Hepatocyte (in vitro differentiated cells): ENCODE results near the gene LIMS2. TPM values are rescaled to one million over a fixed set of nuclear protein-coding genes. Genes with fewer than 3 reads are reported as not detected.
A peak's percentile ranks its signal among the peaks of the same experiment; 100 is the strongest.

Source experiments
- DNase-seq: peaks from one replicate; pipeline ENCODE4 v3.0.0-alpha.2; 2016; ENCODE audit warnings: low spot score
- H2AFZ ChIP-seq: fragments of 200-600 bp; sonication (generic); 2 replicates; pipeline ENCODE4 v1.6.0; 2016; ENCODE audit warnings: antibody characterized with exemption, mild to moderate bottlenecking
- H3K27ac ChIP-seq: fragments of 200-600 bp; sonication (generic); 2 replicates; pipeline ENCODE4 v1.5.1; 2016; ENCODE audit warnings: mild to moderate bottlenecking
- H3K27me3 ChIP-seq: fragments of 200-600 bp; sonication (generic); 2 replicates; pipeline ENCODE4 v1.6.1; 2016
- H3K36me3 ChIP-seq: fragments of 200-600 bp; sonication (generic); replicated peaks from 2 replicates; pipeline ENCODE4 v1.5.1; 2016; ENCODE audit warnings: low read depth; ENCODE audit not compliant: insufficient read depth
- H3K4me1 ChIP-seq: fragments of 200-600 bp; sonication (generic); 2 replicates; pipeline ENCODE4 v1.5.1; 2016; ENCODE audit warnings: mild to moderate bottlenecking, moderate library complexity; ENCODE audit not compliant: insufficient read depth
- H3K4me2 ChIP-seq: fragments of 200-600 bp; sonication (generic); 2 replicates; pipeline ENCODE4 v1.6.0; 2016
- H3K4me3 ChIP-seq: fragments of 200-600 bp; sonication (generic); 2 replicates; pipeline ENCODE4 v1.5.1; 2016; ENCODE audit warnings: mild to moderate bottlenecking
- H3K79me2 ChIP-seq: fragments of 200-600 bp; sonication (generic); 2 replicates; pipeline ENCODE4 v1.6.0; 2017; ENCODE audit warnings: mild to moderate bottlenecking
- H3K9me2 ChIP-seq: fragments of 200-600 bp; sonication (generic); replicated peaks from 2 replicates; pipeline ENCODE4 v1.6.0; 2017; ENCODE audit warnings: mild to moderate bottlenecking; ENCODE audit not compliant: insufficient read depth
- H3K9me3 ChIP-seq: fragments of 200-600 bp; sonication (generic); 2 replicates; pipeline ENCODE4 v1.5.1; 2016; ENCODE audit warnings: low read depth, mild to moderate bottlenecking
- H4K20me1 ChIP-seq: fragments of 200-600 bp; sonication (generic); 2 replicates; pipeline ENCODE4 v1.6.0; 2016; ENCODE audit warnings: mild to moderate bottlenecking; ENCODE audit not compliant: insufficient read depth, poor library complexity, severe bottlenecking
- CTCF ChIP-seq: fragments of 200-600 bp; sonication (generic); IDR thresholded peaks from 2 replicates; pipeline ENCODE4 v1.5.1; 2016; ENCODE audit warnings: antibody characterized with exemption, mild to moderate bottlenecking; ENCODE audit not compliant: poor library complexity
- EZH2 ChIP-seq: fragments of 200-600 bp; sonication (generic); IDR thresholded peaks from 2 replicates; pipeline ENCODE4 v1.6.1; 2016; ENCODE audit warnings: antibody characterized with exemption, mild to moderate bottlenecking, borderline replicate concordance
- EZH2phosphoT487 ChIP-seq: fragments of 200-600 bp; sonication (generic); IDR thresholded peaks from one replicate; pipeline ENCODE4 v1.6.1; 2018; ENCODE audit warnings: antibody characterized with exemption, mild to moderate bottlenecking, low read depth, moderate library complexity; ENCODE audit not compliant: unreplicated experiment, severe bottlenecking
- WGBS: methylation state at CpG from one replicate; pipeline ENCODE4 v1.1.6; 2016; ENCODE audit warnings: low lambda C conversion rate; ENCODE audit errors: missing lambda C conversion rate; 5-methylcytosine and 5-hydroxymethylcytosine counted together
- polyA plus RNA-seq: library from polyadenylated mRNA; unstranded; fragments of >200 nt; fragmentation: Nextera tagmentation; extraction: Ambion mirVana; gene quantifications from 2 replicates; pipeline ENCODE4 v1.2.1, GENCODE V29; 2016
- total RNA-seq: library from RNA; depleted of rRNA; stranded (reverse); fragments of >200 nt; gene quantifications from 2 replicates; pipeline ENCODE4 v1.2.3, GENCODE V29; 2014

LIMS2 gene
- total and polyA plus RNA-seq, 2 experiments from 2014 or later: 4.0 to 8.3 TPM

DNA sequence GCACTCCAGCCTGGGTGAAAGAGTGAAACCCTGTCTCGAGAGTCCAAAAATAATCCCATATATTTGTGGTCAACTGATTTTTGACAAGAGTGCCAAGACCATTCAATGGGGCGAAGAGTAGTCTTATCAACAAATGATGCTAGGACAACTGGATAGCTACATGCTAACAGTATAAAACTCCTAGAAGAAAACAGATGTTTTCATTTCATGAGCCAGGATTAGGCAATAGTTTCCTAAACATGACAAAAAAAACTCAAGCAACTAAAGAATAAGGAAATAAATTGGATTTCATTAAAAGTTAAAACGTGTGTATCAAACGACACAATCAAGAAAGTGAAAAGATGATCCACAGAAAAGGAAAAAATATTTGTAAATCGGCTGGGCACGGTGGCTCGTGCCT lies 6.3 kb downstream of the LIMS2 start:
- WGBS: 95% methylated on average over 7 of the region's 7 CpGs
- Histone ChIP-seq H3K36me3 (no peaks in the 10 kb centered on the region), H2AFZ (no peak overlapping the region), H3K9me2 (no peaks in the 10 kb centered on the region), H3K27ac (no peak overlapping the region), H3K27me3 (peaks cover 34% of the 10 kb centered on the region), H3K9me3 (no peaks in the 10 kb centered on the region), H4K20me1 (no peaks in the 10 kb centered on the region), H3K4me2 (no peak overlapping the region), H3K4me3 (no peak overlapping the region), H3K79me2 (no peaks in the 10 kb centered on the region), H3K4me1 (peaks cover 6% of the 10 kb centered on the region)
- DNase-seq: no peak
- no peak for TF ChIP-seq EZH2
- no peak for TF ChIP-seq CTCF
- no peak for TF ChIP-seq EZH2phosphoT487

DNA sequence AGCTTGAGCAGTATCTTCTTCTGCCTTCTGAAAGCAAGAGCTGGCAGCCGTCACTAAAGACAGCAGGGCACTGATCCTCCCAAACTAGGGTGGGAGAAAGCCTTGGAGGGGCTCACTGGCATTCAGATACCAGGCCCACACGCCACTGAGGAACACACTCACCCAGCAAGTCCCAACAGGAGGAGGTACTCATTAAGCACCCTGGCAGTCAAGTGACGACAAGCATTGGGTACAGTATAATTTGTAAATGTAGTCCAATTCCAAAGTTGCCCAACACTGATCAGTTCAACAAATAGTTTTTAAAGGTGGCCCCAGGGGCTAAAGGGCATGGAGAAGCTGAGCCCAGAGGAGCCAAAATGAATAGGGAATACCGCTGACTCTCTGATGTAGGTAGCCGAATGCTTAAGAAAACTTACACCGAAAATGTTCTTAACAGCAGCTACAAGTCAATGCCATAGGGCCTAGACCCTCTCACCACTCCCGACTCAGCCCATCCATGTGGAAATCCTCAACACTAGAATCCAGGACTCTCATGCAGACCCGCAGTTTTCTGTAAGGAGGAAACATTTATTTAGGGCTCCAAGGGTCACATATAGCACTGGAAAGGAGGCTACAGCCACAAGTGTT lies 9.9 kb downstream of the LIMS2 start:
- no peaks in the 10 kb centered on the region for H3K9me2 ChIP-seq
- peak overlapping the region; percentile 84 for H3K4me2 ChIP-seq
- H3K27ac ChIP-seq: no peak overlapping the region
- H3K27me3 ChIP-seq: peaks cover 39% of the 10 kb centered on the region
- H4K20me1 ChIP-seq: no peaks in the 10 kb centered on the region
- peaks cover 11% of the 10 kb centered on the region for H3K4me1 ChIP-seq
- no peaks in the 10 kb centered on the region for H3K36me3 ChIP-seq
- H3K4me3 ChIP-seq: no peak overlapping the region
- no peaks in the 10 kb centered on the region for H3K79me2 ChIP-seq
- whole genome bisulfite sequencing: 94% methylated on average over 8 of the region's 8 CpGs
- DNase-seq: no peak
- H2AFZ ChIP-seq: no peak overlapping the region
- no peaks in the 10 kb centered on the region for H3K9me3 ChIP-seq
- no peak for TF ChIP-seq EZH2phosphoT487
- TF ChIP-seq CTCF: no peak
- no peak for TF ChIP-seq EZH2

GRCh38 chr2:127664895-127665225 lies 10.5 kb downstream of the LIMS2 start:
- WGBS: 98% methylated on average over 6 of the region's 6 CpGs
- H3K9me2 ChIP-seq: no peaks in the 10 kb centered on the region
- TF ChIP-seq EZH2 (no peak), CTCF (no peak), EZH2phosphoT487 (no peak)
- no peak for DNase-seq
- H3K9me3 ChIP-seq: no peaks in the 10 kb centered on the region
- no peaks in the 10 kb centered on the region for H3K79me2 ChIP-seq
- H3K4me2 ChIP-seq: peak overlapping the region; percentile 84
- H3K36me3 ChIP-seq: no peaks in the 10 kb centered on the region
- H3K27me3 ChIP-seq: peaks cover 39% of the 10 kb centered on the region
- no peaks in the 10 kb centered on the region for H4K20me1 ChIP-seq
- H3K27ac ChIP-seq: no peak overlapping the region
- H2AFZ ChIP-seq: no peak overlapping the region
- H3K4me3 ChIP-seq: no peak overlapping the region
- peaks cover 11% of the 10 kb centered on the region for H3K4me1 ChIP-seq
